ENCODE data around the gene SLC1A2.

GRCh38 chr11:35318977-35319925 is 100.1 kb downstream of the SLC1A2 start:
- TF ChIP-seq CTCF (conservative IDR thresholded peaks at IDR 0.05; ENCODE audit: low read depth, low read length) (no peak), POLR2A (IDR thresholded peaks at IDR 0.05; ENCODE audit: low read depth, low read length) (no peak), RAD21 (IDR thresholded peaks at IDR 0.05; ENCODE audit: low read length) (no peak), NFE2L2 (IDR thresholded peaks at IDR 0.05; ENCODE audit: low read depth, low read length) (no peak), SMC3 (IDR thresholded peaks at IDR 0.05; ENCODE audit: low read depth, low read length) (no peak), ELK1 (IDR thresholded peaks at IDR 0.05; ENCODE audit: borderline replicate concordance, low read depth, low read length) (no peak), MXI1 (IDR thresholded peaks at IDR 0.05; ENCODE audit: borderline replicate concordance, low read depth, low read length) (no peak), MAFK (IDR thresholded peaks at IDR 0.05; ENCODE audit: low read depth, low read length) (no peak), BHLHE40 (IDR thresholded peaks at IDR 0.05; ENCODE audit: low read depth, low read length) (no peak), FOS (IDR thresholded peaks at IDR 0.05; ENCODE audit: low read depth, low read length) (no peak), USF2 (IDR thresholded peaks at IDR 0.05; ENCODE audit: low read depth, low read length) (no peak), RFX5 (IDR thresholded peaks at IDR 0.05; ENCODE audit: low read depth, low read length) (no peak), CEBPB (IDR thresholded peaks at IDR 0.05; ENCODE audit: low read depth, low read length) (no peak), RCOR1 (IDR thresholded peaks at IDR 0.05; ENCODE audit: insufficient replicate concordance, low read length) (no peak)

Data from IMR-90 (cell line).